Hepatocyte (in vitro differentiated cells): Measurements from ENCODE around the gene SPCS2. TPM values are rescaled to one million over a fixed set of nuclear protein-coding genes. Genes with fewer than 3 reads are reported as not detected.

ENCODE experiments used
- DNase-seq: peaks from one replicate; pipeline ENCODE4 v3.0.0-alpha.2; 2016; ENCODE audit warnings: low spot score
- H2AFZ ChIP-seq: fragments of 200-600 bp; sonication (generic); 2 replicates; pipeline ENCODE4 v1.6.0; 2016; ENCODE audit warnings: antibody characterized with exemption, mild to moderate bottlenecking
- H3K27ac ChIP-seq: fragments of 200-600 bp; sonication (generic); 2 replicates; pipeline ENCODE4 v1.5.1; 2016; ENCODE audit warnings: mild to moderate bottlenecking
- H3K27me3 ChIP-seq: fragments of 200-600 bp; sonication (generic); 2 replicates; pipeline ENCODE4 v1.6.1; 2016
- H3K36me3 ChIP-seq: fragments of 200-600 bp; sonication (generic); replicated peaks from 2 replicates; pipeline ENCODE4 v1.5.1; 2016; ENCODE audit warnings: low read depth; ENCODE audit not compliant: insufficient read depth
- H3K4me1 ChIP-seq: fragments of 200-600 bp; sonication (generic); 2 replicates; pipeline ENCODE4 v1.5.1; 2016; ENCODE audit warnings: mild to moderate bottlenecking, moderate library complexity; ENCODE audit not compliant: insufficient read depth
- H3K4me2 ChIP-seq: fragments of 200-600 bp; sonication (generic); 2 replicates; pipeline ENCODE4 v1.6.0; 2016
- H3K4me3 ChIP-seq: fragments of 200-600 bp; sonication (generic); 2 replicates; pipeline ENCODE4 v1.5.1; 2016; ENCODE audit warnings: mild to moderate bottlenecking
- H3K79me2 ChIP-seq: fragments of 200-600 bp; sonication (generic); 2 replicates; pipeline ENCODE4 v1.6.0; 2017; ENCODE audit warnings: mild to moderate bottlenecking
- H3K9me2 ChIP-seq: fragments of 200-600 bp; sonication (generic); replicated peaks from 2 replicates; pipeline ENCODE4 v1.6.0; 2017; ENCODE audit warnings: mild to moderate bottlenecking; ENCODE audit not compliant: insufficient read depth
- H3K9me3 ChIP-seq: fragments of 200-600 bp; sonication (generic); 2 replicates; pipeline ENCODE4 v1.5.1; 2016; ENCODE audit warnings: low read depth, mild to moderate bottlenecking
- H4K20me1 ChIP-seq: fragments of 200-600 bp; sonication (generic); 2 replicates; pipeline ENCODE4 v1.6.0; 2016; ENCODE audit warnings: mild to moderate bottlenecking; ENCODE audit not compliant: insufficient read depth, poor library complexity, severe bottlenecking
- EZH2 ChIP-seq: fragments of 200-600 bp; sonication (generic); IDR thresholded peaks from 2 replicates; pipeline ENCODE4 v1.6.1; 2016; ENCODE audit warnings: antibody characterized with exemption, mild to moderate bottlenecking, borderline replicate concordance
- EZH2phosphoT487 ChIP-seq: fragments of 200-600 bp; sonication (generic); IDR thresholded peaks from one replicate; pipeline ENCODE4 v1.6.1; 2018; ENCODE audit warnings: antibody characterized with exemption, mild to moderate bottlenecking, low read depth, moderate library complexity; ENCODE audit not compliant: unreplicated experiment, severe bottlenecking
- WGBS: methylation state at CpG from one replicate; pipeline ENCODE4 v1.1.6; 2016; ENCODE audit warnings: low lambda C conversion rate; ENCODE audit errors: missing lambda C conversion rate; 5-methylcytosine and 5-hydroxymethylcytosine counted together
- polyA plus RNA-seq: library from polyadenylated mRNA; unstranded; fragments of >200 nt; fragmentation: Nextera tagmentation; extraction: Ambion mirVana; gene quantifications from 2 replicates; pipeline ENCODE4 v1.2.1, GENCODE V29; 2016
- total RNA-seq: library from RNA; depleted of rRNA; stranded (reverse); fragments of >200 nt; gene quantifications from 2 replicates; pipeline ENCODE4 v1.2.3, GENCODE V29; 2014
- TF ChIP-seq, protein P1 (sequence below): fragments of 200-600 bp; sonication (generic); IDR thresholded peaks from 2 replicates; pipeline ENCODE4 v1.5.1; 2016; ENCODE audit warnings: antibody characterized with exemption, mild to moderate bottlenecking; ENCODE audit not compliant: poor library complexity

The SPCS2 gene
- total and polyA plus RNA-seq, 2 experiments from 2014 or later = 51.0 to 428 TPM

DNA sequence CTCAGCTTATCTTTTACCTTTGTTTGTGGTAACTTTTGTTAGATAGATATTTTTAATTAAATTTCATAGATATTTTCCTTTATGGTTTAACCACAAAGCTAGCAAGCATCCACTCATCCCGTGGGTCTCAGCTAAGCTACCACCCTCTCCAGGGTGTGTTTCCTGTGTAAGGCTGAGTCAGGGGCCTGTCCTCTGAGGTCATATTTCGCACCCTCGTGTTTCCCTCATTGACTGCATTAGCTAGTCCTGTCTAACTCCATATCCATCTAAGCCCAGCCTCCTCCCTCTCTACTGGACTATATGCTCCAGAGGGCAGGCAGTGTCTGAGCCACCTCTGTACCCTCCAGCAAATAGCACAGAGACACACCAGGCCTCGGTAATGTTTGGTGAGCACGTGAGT lies 16.9 kb upstream of the SPCS2 start:
- no peaks in the 10 kb centered on the region for H3K27me3 ChIP-seq
- no peaks in the 10 kb centered on the region for H4K20me1 ChIP-seq
- H3K36me3 ChIP-seq = no peaks in the 10 kb centered on the region
- no peak overlapping the region for H3K4me3 ChIP-seq
- no peaks in the 10 kb centered on the region for H3K4me1 ChIP-seq
- H2AFZ ChIP-seq = no peak overlapping the region
- H3K9me3 ChIP-seq = no peaks in the 10 kb centered on the region
- no peak for DNase-seq
- WGBS = 82% methylated on average over 5 of the region's 5 CpGs
- H3K4me2 ChIP-seq = no peak overlapping the region
- TF ChIP-seq, protein P1, sequence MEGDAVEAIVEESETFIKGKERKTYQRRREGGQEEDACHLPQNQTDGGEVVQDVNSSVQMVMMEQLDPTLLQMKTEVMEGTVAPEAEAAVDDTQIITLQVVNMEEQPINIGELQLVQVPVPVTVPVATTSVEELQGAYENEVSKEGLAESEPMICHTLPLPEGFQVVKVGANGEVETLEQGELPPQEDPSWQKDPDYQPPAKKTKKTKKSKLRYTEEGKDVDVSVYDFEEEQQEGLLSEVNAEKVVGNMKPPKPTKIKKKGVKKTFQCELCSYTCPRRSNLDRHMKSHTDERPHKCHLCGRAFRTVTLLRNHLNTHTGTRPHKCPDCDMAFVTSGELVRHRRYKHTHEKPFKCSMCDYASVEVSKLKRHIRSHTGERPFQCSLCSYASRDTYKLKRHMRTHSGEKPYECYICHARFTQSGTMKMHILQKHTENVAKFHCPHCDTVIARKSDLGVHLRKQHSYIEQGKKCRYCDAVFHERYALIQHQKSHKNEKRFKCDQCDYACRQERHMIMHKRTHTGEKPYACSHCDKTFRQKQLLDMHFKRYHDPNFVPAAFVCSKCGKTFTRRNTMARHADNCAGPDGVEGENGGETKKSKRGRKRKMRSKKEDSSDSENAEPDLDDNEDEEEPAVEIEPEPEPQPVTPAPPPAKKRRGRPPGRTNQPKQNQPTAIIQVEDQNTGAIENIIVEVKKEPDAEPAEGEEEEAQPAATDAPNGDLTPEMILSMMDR = no peak
- TF ChIP-seq EZH2 = no peak
- no peak for TF ChIP-seq EZH2phosphoT487
- no peaks in the 10 kb centered on the region for H3K9me2 ChIP-seq
- H3K79me2 ChIP-seq = no peaks in the 10 kb centered on the region
- no peak overlapping the region for H3K27ac ChIP-seq

GRCh38 chr11:74932797-74933196 lies 16.3 kb upstream of the SPCS2 start:
- Histone ChIP-seq H3K9me2 (no peaks in the 10 kb centered on the region), H2AFZ (no peak overlapping the region), H4K20me1 (no peaks in the 10 kb centered on the region), H3K4me1 (no peaks in the 10 kb centered on the region), H3K27me3 (no peaks in the 10 kb centered on the region), H3K4me2 (no peak overlapping the region), H3K36me3 (no peaks in the 10 kb centered on the region), H3K4me3 (no peak overlapping the region), H3K27ac (no peak overlapping the region), H3K79me2 (no peaks in the 10 kb centered on the region), H3K9me3 (no peaks in the 10 kb centered on the region)
- DNase-seq = no peak
- TF ChIP-seq, protein P1 = no peak
- TF ChIP-seq EZH2phosphoT487 (no peak), EZH2 (no peak)
- WGBS = 94% methylated on average over 2 of the region's 2 CpGs

- DNase-seq = no peak
- Histone ChIP-seq H3K79me2 (no peaks in the 10 kb centered on the region), H3K4me1 (no peaks in the 10 kb centered on the region), H3K9me2 (no peaks in the 10 kb centered on the region), H2AFZ (no peak overlapping the region), H3K36me3 (no peaks in the 10 kb centered on the region), H4K20me1 (no peaks in the 10 kb centered on the region), H3K9me3 (no peaks in the 10 kb centered on the region), H3K4me3 (no peak overlapping the region), H3K27ac (no peak overlapping the region), H3K4me2 (no peak overlapping the region), H3K27me3 (no peaks in the 10 kb centered on the region)
- TF ChIP-seq EZH2phosphoT487 = no peak
- TF ChIP-seq, protein P1 = no peak
- no peak for TF ChIP-seq EZH2
- 98% methylated on average over 2 of the region's 2 CpGs for WGBS
Observed at GRCh38 chr11:74933765-74934164, 15.3 kb upstream of the SPCS2 start.

DNA sequence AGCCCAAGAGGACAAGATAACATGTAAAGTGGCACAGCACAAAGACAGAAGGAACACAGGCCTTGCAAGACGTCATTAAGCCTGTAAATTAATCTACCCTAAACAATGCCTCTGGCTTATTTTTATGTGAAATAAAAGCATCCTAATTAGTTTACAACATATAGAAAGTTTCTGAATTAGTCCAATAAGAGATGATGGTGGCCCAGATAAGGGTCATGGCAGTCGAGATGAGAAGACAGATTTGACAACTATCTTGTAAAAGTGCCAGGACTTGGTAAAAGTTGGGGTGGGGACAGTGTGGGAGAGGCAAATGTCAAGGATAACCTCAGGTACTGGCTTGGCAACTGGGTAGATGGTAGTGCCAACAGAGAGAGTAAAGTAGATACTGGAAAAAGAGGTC lies 13.8 kb upstream of the SPCS2 start:
- no peak for DNase-seq
- Histone ChIP-seq H3K9me2 (no peaks in the 10 kb centered on the region), H3K9me3 (no peaks in the 10 kb centered on the region), H4K20me1 (no peaks in the 10 kb centered on the region), H3K27me3 (no peaks in the 10 kb centered on the region), H3K36me3 (no peaks in the 10 kb centered on the region), H3K4me1 (no peaks in the 10 kb centered on the region), H2AFZ (no peak overlapping the region), H3K4me3 (no peak overlapping the region), H3K4me2 (no peak overlapping the region), H3K27ac (no peak overlapping the region), H3K79me2 (no peaks in the 10 kb centered on the region)
- 82% methylated on average over 2 of the region's 2 CpGs for WGBS
- no peak for TF ChIP-seq EZH2phosphoT487
